Immature natural killer cell (primary cell): ENCODE data around the gene TEDC2. TPM values are rescaled to one million over a fixed set of nuclear protein-coding genes. Genes with fewer than 3 reads are reported as not detected.

ENCODE experiments used
- polyA plus RNA-seq, 3 donors: library from polyadenylated mRNA; unstranded; fragments of 300-500 nt; fragmentation: Illumina TruSeq; gene quantifications; one replicate each; pipeline ENCODE4 v1.2.3, GENCODE V29; 2021

The TEDC2 gene
- polyA plus RNA-seq, 3 donors from 2014 or later, result 0.22 to 0.85 TPM; not detected in 1

Other genes with a start within 250 kb of the TEDC2 start
- gene BRICD5, start 249.2 kb upstream of the TEDC2 start, polyA plus RNA-seq, result under 1 TPM in 2 of 3 donors, not detected in 1; 0.10 to 0.36 TPM
- gene PGP, start 245.3 kb upstream of the TEDC2 start, polyA plus RNA-seq, result 10 to 100 TPM; 10.4 to 18.4 (median 17.7) TPM
- gene E4F1, start 236.5 kb upstream of the TEDC2 start, polyA plus RNA-seq, result 10 to 100 TPM in 2 of 3 donors, 1 to 10 TPM in 1; 8.4 to 18.6 (median 10.3) TPM
- not detected for gene DNASE1L2, start 223.7 kb upstream of the TEDC2 start, polyA plus RNA-seq
- gene ECI1, start 208.5 kb upstream of the TEDC2 start, polyA plus RNA-seq, result 10 to 100 TPM; 40.4 to 67.8 (median 42.2) TPM
- 100 to 1,000 TPM; 179 to 332 (median 189) TPM for gene RNPS1, start 192.0 kb upstream of the TEDC2 start, polyA plus RNA-seq
- gene ABCA3, start 119.4 kb upstream of the TEDC2 start, polyA plus RNA-seq, result 1 to 10 TPM; 2.4 to 7.6 (median 4.8) TPM
- 10 to 100 TPM in 1 of 3 donors, 1 to 10 TPM in 2; 1.5 to 10.9 (median 4.5) TPM for gene CCNF, start 30.7 kb upstream of the TEDC2 start, polyA plus RNA-seq
- gene NTN3, start 11.2 kb downstream of the TEDC2 start, polyA plus RNA-seq, result not detected
- gene TBC1D24, start 15.0 kb downstream of the TEDC2 start, polyA plus RNA-seq, result 1 to 10 TPM; 1.1 to 4.5 (median 2.4) TPM
- gene ATP6V0C, start 53.8 kb downstream of the TEDC2 start, polyA plus RNA-seq, result 100 to 1,000 TPM in 1 of 3 donors, 10 to 100 TPM in 2; 70.9 to 116 (median 90.8) TPM
- gene AMDHD2, start 60.3 kb downstream of the TEDC2 start, polyA plus RNA-seq, result 10 to 100 TPM; 13.7 to 18.6 (median 13.9) TPM
- 1 to 10 TPM in 2 of 3 donors, under 1 TPM in 1; 0.90 to 3.0 (median 3.0) TPM for gene CEMP1, start 71.3 kb downstream of the TEDC2 start, polyA plus RNA-seq
- 10 to 100 TPM; 26.3 to 48.8 (median 27.1) TPM for gene PDPK1, start 77.9 kb downstream of the TEDC2 start, polyA plus RNA-seq
- gene KCTD5, start 222.4 kb downstream of the TEDC2 start, polyA plus RNA-seq, result 10 to 100 TPM; 22.2 to 38.9 (median 25.9) TPM